Muscle of back (tissue), 11 donors: Measurements from ENCODE around the gene AGER. TPM values are rescaled to one million over a fixed set of nuclear protein-coding genes. Genes with fewer than 3 reads are reported as not detected.
"Not testable (repeated sequence)": the region's sequence is repeated elsewhere in the genome, so short reads cannot be mapped to it uniquely, and the experiment has no call there.

Experiments
- DNase-seq, 3 donors: peaks; one replicate each; pipeline versions ENCODE4 v3.0.0 to v3.0.0-alpha.2; 2013
- polyA plus RNA-seq, 10 donors: library from polyadenylated mRNA; unstranded; fragments of 120-200 nt; gene quantifications; one replicate each; pipeline ENCODE4 v1.2.1, GENCODE V29; 2013; ENCODE audit not compliant: insufficient read length in 10 of 10

AGER gene
- polyA plus RNA-seq, 10 donors: 4.9 to 15.9 (median 7.4) TPM

DNA sequence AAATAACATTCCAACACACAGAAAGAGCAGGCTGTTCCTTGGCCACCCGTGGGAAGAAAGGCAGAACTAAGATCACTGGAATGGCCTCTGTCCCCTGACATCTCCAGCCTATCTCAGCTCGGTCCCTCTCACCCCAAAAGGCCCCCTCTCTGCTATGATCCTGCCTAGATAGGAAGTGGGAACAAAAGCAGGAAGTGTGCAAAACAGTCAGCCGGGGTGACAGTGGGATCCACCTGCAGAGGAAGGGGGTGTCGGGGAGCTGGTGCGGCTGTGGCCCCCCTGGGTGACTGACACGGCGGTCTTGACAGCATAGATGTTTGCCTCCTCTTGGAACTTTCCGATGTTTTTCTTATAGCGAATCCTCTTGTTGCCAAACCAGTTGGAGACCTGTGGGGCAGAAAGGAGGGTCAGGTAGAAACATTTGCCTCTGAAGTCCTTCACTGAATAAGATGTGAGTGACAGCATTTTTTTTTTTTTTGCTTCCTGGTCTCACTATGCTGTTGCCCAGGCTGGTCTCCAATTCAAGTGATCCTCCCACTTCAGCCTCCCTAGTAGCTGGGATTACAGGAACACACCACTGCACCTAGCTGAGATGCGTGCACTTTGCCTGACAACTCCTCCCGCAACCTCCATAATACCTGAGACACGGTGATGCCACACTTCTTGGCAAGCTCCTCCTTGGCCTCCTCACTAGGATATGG is 3.1 kb upstream of the AGER start:
- no peak for DNase-seq

DNA sequence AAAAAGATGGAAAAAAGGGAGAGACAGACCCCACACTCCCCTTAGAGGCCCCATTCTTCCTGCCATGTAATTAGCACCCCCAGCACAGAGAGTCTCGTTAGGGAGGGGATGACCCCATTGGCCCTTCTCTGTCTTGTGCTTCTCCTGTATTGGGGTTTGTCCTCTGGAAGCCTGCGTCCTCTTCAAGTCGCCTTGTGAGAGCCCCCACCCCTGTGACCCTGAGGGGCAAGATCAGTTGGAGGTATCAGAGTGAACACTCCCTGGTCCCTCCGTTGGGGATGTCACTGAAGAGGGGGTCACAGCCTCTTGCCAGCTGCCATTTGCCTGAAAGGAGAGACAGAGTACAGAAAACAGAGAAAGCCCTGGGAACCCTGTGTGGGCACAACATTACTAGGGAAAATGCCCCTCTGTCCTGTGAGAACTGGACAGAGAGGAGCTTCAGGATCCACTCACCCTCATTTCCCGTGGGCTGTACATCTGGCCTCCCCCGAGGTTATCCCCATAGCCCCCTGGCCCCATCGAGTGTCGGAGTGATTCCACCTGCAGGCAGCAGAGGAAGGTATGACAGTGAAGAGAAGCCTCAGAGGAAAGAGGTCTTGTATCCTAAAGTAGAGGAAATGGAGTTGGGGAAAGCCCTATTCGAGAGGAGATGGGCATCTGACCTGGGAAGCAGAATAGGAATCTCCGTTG is 2.2 kb upstream of the AGER start:
- not testable (repeated sequence) for DNase-seq

DNA sequence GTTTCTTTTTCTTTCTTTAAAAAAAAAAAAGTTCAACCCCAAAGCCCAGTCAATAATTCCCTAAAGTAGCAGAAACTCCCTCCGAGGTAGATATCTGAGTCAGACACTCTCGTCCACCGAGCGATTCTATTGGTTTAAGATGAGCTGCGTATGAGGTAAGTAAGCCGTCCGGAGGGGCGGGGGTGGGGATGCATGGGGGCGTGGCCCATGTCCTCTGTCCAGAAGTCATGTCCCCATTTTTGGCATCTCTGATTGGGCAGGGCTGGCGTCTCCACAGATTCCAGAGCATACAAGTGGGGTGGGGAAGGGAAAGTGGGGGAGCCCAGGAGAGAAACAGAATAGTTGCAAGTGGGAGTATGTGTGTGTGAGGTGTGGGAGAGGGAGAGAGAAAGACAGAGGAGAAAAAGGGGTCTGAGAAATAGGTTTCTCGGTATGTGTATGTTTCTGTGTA is 1.7 kb upstream of the AGER start:
- DNase-seq: peak; percentile 53 to 74 (median 71)

DNA sequence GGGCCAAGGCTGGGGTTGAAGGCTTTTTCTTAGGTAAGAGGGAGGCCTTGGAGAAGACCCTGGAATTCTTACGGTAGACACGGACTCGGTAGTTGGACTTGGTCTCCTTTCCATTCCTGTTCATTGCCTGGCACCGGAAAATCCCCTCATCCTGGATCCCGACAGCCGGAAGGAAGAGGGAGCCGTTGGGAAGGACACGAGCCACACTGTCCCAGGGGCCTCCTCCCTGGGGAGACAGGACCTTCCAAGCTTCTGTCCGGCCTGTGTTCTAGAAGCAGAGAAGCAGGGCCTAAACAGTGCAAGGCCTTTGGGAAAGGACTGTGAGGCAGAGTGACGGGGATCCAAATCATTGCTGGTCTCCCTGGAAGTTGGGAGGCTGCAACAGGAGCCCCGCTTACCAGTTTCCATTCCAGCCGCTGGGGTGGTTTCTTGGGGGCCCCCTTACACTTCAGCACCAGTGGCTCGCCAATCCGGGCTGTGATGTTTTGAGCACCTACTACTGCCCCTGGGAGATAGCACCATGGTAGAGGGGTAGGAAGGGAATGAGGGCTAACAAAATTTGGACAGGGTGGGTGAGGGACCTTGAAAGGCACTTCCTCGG is 470 bp downstream of the AGER start:
- no peak for DNase-seq

DNA sequence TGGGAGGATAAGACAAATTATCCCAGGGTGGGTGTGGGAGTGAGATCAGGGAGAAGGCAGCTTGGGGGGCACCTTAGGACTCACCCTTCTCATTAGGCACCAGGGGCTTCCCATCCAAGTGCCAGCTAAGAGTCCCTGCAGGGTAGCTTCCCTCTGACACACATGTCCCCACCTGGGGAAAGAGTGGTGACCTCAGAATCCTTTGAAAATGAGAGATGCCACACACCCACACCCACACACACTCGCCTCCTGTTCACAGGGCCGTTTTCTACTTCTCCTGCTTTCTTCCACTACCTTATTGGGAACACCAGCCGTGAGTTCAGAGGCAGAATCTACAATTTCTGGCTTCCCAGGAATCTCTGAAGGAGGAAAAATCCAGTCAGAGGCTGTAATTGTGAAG is 1.0 kb downstream of the AGER start:
- DNase-seq: no peak

DNA sequence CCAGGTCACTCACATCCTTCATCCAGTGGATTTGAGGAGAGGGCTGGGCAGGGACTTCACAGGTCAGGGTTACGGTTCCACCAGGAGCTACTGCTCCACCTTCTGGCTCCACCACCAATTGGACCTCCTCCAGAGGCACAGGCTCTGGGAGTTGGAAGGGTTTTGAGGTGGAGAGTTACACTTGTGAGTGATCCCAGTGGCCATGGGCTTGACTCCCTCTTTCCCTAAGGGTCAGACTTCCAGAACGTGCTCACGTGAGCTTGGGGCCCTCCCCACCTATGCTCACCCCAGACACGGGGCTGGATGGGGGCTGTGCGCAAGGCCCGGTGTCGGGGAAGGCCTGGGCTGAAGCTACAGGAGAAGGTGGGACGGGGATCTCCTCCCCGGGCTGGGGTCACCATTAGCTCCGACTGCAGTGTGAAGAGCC is 1.5 kb downstream of the AGER start:
- no peak for DNase-seq

DNA sequence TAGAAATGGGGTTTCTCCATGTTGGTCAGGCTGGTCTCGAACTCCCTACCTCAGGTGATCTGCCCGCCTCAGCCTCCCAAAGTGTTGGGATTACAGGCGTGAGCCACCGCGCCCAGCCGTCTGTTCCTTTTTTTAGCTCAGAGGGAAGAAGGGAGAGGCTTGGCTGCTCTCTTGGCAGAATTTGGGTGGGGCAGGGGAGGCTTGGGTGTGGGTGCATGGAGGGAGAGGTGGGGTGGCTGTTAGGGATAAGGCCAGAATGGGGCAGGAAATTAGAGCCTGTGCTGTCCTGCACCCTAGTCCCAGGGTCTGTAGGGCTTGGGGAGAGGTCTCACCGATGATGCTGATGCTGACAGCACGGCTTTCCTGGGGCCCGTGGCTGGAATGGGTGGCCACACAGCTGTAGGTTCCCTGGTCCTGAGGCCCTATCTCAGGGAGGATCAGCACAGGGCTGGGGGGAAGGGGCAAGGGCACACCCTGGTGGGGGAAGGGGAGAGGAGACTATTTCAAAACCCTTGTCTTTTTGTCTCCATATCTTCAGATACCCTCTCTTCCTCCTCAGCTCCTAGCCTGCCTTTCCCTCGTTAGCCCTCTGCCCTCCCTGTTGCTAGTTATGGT is 2.0 kb downstream of the AGER start:
- no peak for DNase-seq

DNA sequence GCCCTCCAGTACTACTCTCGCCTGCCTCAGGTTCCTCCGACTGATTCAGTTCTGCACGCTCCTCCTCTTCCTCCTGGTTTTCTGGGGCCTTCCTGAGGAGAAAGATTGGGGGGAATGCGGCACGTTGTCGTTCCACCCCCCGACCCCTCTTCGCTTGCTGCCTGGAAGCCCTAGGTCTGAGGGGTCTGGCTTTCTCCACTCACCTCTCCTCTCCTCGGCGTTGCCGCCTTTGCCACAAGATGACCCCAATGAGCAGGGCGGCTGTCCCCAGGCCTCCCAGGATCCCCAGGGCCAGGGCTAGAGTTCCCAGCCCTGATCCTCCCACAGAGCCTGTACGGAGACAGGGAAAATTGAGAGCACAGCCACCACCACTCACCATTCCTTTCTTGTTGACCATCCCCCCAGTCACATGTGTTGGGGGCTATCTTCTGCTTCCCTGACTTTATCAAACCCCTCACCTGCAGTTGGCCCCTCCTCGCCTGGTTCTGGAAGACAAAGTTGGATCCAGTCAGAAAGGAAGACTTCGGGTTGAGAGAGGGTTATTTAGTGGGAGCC is 2.8 kb downstream of the AGER start:
- DNase-seq: no peak

DNA sequence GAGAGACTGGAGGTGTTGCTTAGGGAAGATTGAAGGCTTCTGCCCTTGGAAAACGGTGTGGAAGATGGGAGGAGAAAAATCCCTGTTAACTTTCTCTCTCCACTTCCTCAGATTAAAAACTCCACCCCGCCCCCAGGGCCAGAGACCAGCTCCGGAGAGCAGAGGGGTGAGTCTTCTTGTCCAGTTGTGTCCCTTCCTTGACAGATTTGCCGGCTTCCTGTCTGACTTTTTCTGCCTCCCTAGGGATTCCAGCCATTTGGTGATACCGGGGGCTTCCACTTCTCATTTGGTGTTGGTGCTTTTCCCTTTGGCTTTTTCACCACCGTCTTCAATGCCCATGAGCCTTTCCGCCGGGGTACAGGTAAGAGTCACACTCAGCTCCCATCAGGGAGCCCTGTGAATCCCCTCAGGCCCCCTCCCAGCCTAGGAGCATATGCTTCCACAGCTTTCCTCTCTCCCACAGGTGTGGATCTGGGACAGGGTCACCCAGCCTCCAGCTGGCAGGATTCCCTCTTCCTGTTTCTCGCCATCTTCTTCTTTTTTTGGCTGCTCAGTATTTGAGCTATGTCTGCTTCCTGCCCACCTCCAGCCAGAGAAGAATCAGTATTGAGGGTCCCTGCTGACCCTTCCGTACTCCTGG is 4.2 kb downstream of the AGER start:
- DNase-seq: no peak

DNA sequence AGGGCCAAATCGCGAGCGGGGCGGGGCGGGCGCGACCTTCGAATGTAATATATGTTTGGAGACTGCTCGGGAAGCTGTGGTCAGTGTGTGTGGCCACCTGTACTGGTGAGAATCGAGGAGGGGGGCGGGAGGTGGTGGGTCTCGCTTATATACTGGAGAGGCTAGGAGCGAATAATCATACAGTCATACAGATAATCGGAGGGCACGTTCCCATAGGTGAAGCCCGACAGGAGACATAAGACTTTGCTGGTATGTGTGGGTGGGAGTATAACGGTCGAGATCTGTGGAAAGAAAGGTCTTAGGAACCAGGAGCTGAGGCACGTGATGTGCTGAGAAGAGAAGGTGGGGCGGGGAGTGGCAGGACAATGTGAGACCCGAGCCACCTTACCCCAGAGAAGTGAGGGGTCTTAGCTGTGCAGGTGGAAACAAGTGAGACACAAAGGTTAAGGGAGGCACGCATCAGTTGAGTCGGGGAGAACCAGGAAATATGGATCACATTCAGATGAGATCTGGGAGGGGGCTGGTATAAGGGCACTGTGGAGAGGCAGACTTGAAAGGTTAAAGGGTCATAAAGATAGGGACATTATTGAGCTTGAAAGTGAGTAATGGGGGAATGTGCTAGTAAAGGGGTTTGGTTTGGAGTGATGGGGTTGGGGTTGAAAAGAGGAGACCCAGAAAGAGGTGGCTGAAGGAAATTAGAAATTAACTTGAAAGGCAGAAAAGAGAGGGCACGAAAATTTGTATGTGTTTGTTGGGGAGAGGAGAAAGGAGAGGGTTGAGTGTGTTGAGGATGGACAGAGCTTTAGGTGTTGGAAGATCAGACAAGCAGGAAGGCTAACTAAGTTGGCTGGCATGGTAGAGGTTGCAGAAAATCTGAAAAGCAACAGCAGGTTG is 5.3 kb downstream of the AGER start:
- DNase-seq: peak in 1 of 3 donors; percentile 34

DNA sequence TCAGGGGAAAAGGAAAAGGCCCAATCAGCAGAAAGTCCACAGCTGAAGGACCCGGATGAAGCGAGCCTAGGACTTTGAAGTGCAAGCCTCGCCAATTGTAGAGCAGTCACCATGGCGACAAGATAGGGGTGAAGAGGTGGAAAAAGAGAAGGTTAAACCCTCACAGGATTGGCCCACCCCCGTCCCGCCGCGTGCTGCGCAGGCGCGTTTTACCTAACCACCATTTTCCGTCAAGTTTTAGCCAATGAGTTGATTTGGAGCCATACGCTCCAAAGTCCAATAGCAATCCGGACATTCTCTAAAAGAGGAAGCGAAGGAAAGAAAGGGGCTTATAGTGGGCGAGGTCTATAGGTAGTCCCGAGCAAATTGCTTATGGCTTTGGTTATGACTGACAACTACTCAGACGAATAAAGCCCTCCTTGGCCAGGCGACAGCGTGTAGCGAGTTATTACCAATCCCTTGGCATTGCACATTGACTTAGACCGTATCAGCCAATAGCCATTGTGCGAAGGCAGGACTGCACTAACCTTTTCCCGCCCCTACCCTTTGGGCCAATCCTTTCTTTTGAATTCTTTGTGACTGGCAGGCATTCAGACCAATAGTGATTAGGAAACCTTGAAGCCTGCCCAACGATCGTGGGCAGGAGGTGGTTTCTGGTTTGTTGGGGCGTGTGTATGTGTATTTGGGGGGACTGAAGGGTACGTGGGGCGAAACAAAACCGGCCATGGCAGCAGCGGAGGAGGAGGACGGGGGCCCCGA is 6.1 kb downstream of the AGER start, which contains the start of gene RNF5:
TSS of gene RNF5 (plus strand) at position 618 of the 759 bp plus-strand sequence. CDS start at position 725, 107 bp downstream.
- DNase-seq: peak; percentile 99 to 100 (median 100)

DNA sequence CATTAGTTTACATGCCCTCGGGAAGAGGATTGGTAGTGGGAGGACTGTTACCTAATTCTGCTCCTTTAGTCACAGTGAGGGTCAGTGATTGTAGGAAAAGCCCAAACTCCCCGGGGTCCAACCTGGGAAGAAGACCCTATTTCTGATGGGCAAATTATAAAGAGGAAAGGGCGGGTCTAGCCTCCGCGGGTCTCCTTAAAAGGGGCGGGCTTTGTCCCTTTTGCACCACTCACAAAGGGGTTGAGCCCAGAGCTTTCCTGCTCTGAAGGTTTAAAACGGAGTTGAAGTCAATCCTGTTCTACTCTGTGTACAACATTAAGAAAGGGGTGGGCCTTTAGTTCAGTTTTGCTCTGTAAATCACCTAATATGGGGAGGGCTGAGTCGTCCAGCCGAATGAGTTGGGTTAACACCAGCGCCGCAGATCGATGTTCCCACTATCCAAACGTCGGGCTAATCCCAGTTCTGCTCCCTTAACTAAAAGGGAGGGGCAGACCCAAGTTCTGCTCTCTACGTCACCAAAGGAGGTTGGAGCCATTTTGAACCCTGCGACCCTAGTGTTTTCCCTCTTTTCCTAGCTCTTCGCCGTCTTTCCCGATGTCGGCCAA is 6.8 kb downstream of the AGER start:
- DNase-seq: no peak

DNA sequence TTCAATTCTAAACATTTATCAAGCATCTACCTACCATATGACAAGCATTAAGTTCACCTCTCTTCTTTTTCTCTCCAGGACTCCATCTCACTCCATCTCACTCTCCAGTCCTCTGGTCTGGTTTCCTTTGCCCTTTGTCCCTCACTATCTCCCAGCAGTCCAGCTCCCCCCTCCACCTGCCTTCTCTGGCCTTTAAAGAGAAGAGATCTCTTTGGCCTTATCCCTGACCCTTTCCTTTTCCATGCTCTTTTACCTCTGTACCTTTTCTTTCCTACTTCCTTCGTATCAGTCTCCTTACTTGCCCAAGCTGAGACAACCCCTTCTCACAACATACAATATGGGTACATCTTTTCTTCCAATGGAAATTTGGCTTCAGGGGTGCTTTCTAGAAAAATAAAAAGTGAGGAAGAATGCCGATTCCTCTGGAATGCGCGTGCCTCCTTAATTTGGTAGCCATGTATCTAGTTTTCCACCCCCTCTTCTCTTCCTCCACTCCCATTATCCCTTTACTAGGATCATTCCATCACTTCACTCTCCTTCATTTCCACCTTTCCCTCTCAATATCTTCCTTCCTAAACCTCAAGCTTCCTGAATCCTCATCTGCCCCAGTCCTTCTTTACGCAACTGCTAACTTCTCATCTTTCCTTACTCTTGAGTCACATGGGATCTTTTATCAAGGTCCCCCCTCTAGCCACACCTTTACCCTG is 7.4 kb downstream of the AGER start:
- DNase-seq: no peak

DNA sequence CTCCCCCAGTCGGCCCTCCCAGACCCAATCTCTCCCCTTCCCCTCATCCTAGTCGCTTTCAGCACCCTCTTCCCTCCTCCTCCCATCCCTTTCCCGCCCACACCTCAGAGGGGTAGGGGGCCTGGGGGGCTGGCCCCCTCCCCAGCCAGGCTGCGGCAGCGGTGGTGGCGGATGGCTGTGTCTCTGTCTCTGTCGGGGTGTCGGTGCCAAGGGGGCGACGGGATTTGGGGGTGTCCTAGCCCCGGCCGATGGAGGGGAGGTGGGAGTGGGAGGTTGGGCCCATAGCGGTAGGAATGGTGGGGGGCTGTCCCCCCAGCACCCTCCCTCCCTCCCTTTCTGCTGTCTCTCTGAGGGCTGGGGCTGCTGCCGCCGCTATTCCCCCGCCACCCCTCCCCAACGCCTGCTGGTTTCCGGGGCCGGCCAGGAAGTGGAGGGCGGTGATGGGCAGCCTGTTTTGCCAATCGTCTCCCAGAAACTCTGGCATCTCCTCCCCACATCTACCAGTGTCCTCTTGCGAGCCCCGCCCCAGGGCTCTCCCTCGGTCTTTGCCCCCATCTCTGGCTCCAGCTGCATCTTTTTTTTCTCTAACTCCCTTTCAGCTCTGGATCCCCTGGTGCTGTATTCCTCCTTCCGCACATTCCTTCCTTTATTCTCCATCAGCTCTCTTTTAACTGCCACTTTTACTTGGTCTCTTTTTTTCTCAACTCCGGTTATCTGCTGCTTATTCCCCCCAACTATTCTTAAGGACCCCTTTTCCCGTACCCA is 8.2 kb downstream of the AGER start, which contains the start of gene AGPAT1:
TSS of gene AGPAT1 (minus strand) at position 374 of the 765 bp plus-strand sequence. CDS start 4,588 bp downstream, outside the sequence.
- DNase-seq: peak; percentile 97 to 99 (median 98)

DNA sequence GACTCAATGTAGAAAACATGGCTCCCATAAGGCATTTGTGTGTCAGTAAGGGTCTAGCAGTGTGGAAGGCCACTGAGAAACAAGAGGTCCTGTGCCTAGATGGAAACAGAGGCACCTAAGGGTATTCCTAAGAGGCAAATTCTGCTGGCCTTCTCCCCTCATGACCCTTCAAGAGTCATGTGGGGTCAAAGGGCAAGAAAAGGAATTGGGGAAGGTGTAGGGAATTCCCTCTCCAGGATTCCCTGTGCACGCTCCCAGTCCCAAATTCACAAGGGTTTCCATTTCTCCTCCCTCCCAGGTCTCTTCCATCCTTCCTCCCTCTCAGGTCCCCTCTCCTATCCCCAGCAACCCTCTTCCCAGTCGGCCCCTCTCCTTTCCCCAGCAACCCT is 8.7 kb downstream of the AGER start:
- no peak for DNase-seq

DNA sequence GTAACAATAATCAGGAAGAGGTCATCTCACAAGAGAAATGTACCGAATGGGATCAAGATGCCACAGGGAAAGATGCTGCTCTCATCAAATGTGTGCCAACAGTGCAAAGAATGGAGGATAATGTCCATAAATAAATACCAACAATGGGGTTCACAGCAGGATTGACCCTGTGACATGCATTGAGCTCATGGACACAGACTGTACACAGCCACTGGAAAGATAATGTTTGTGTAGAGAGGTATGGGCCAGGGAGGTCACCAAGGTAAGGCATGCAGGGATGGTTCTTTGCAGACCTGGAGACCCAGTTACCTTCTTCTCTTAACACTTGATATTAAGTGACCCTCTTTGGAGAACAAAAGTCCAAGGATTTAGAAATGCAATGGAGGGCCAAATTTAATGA is 9.6 kb downstream of the AGER start:
- peak in 1 of 3 donors; percentile 0 for DNase-seq

DNA sequence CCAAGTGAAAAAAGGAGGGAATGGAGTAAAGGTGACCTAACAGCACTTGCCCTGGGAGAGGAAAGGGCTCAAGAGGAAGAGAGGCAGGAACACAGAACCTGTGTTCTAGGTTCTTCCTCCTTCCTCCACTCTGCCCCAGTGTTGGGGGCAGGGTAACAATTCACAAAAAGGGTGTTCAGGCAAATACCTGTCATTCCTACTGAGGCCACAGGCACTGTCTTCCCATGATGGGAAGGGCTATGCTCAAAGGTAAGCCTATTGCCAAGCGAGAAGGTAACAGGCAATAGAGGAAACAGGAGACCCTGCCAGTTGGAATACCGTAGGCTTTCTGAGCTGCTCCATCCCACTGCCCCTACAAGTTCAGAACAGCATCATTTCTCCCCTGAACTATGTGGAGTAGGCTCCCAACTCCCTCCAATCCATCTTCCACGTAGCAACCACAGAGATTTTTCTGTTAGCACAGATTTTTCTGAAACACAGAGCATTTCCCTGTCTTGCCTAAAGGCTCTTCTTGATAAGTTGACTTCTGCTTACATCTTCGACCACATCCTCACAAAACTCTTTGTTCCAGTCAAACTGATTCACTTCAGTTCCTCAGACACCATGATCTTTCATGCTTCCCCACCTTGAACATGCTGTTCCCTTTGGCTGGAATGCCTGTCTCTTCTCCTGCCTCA is 10.9 kb downstream of the AGER start:
- peak in 1 of 3 donors; percentile 1 for DNase-seq
